Mesothelial cell of epicardium (in vitro differentiated cells): Measurements from ENCODE around the gene GHRL. TPM values are rescaled to one million over a fixed set of nuclear protein-coding genes. Genes with fewer than 3 reads are reported as not detected.

ENCODE experiments used
- DNase-seq, 2 experiments: peaks; one replicate each; pipeline ENCODE4 v3.0.0; 2021; ENCODE audit warnings: low spot score in 2 of 2; ENCODE audit not compliant: unreplicated experiment in 2 of 2
- H3K27ac Mint-ChIP-seq: 2 replicates; pipeline ENCODE4 v1.8.0; 2021; ENCODE audit warnings: mixed read lengths
- H3K27me3 Mint-ChIP-seq: 2 replicates; pipeline ENCODE4 v1.8.0; 2021; ENCODE audit warnings: low read depth, mixed read lengths
- H3K36me3 Mint-ChIP-seq: 2 replicates; pipeline ENCODE4 v1.8.0; 2021; ENCODE audit warnings: mixed read lengths
- H3K4me1 Mint-ChIP-seq: 2 replicates; pipeline ENCODE4 v1.8.0; 2021; ENCODE audit warnings: mixed read lengths
- H3K4me3 Mint-ChIP-seq: 2 replicates; pipeline ENCODE4 v1.8.0; 2021; ENCODE audit warnings: mild to moderate bottlenecking, moderate library complexity, mixed read lengths
- H3K9me3 Mint-ChIP-seq: 2 replicates; pipeline ENCODE4 v1.8.0; 2021; ENCODE audit warnings: mixed read lengths
- CTCF ChIP-seq: fragments of 200-600 bp; sonication (generic); IDR thresholded peaks from one replicate; pipeline ENCODE4 v1.5.0; 2021; ENCODE audit warnings: antibody characterized with exemption; ENCODE audit not compliant: unreplicated experiment
- total RNA-seq: library from RNA; stranded (reverse); gene quantifications from 3 replicates; pipeline ENCODE4 v1.2.1, GENCODE V29; 2021

The GHRL gene
- total RNA-seq, 1 donor from 2014 or later, result 0.96 TPM

GRCh38 chr3:10335190-10335738, 42.5 kb upstream of the GHRL start:
- no peak for DNase-seq
- no peak overlapping the region for H3K27ac Mint-ChIP-seq
- peaks cover 46% of the 10 kb centered on the region for H3K27me3 Mint-ChIP-seq
- TF ChIP-seq CTCF, result no peak
- no peaks in the 10 kb centered on the region for H3K36me3 Mint-ChIP-seq
- H3K9me3 Mint-ChIP-seq, result no peaks in the 10 kb centered on the region
- no peaks in the 10 kb centered on the region for H3K4me1 Mint-ChIP-seq
- no peak overlapping the region for H3K4me3 Mint-ChIP-seq

- DNase-seq, result no peak
- H3K9me3 Mint-ChIP-seq, result no peaks in the 10 kb centered on the region
- no peak overlapping the region for H3K4me3 Mint-ChIP-seq
- no peak for TF ChIP-seq CTCF
- no peak overlapping the region for H3K27ac Mint-ChIP-seq
- H3K4me1 Mint-ChIP-seq, result no peaks in the 10 kb centered on the region
- H3K36me3 Mint-ChIP-seq, result no peaks in the 10 kb centered on the region
- H3K27me3 Mint-ChIP-seq, result peaks cover 54% of the 10 kb centered on the region
Observed at GRCh38 chr3:10334459-10334858, 41.7 kb upstream of the GHRL start.

- no peaks in the 10 kb centered on the region for H3K36me3 Mint-ChIP-seq
- no peaks in the 10 kb centered on the region for H3K9me3 Mint-ChIP-seq
- no peak for DNase-seq
- no peak for TF ChIP-seq CTCF
- no peak overlapping the region for H3K4me3 Mint-ChIP-seq
- peaks cover 58% of the 10 kb centered on the region for H3K27me3 Mint-ChIP-seq
- no peak overlapping the region for H3K27ac Mint-ChIP-seq
- no peaks in the 10 kb centered on the region for H3K4me1 Mint-ChIP-seq
Observed at GRCh38 chr3:10334042-10334441, 41.3 kb upstream of the GHRL start.

GRCh38 chr3:10333349-10333650, 40.6 kb upstream of the GHRL start:
- Mint-ChIP-seq H3K9me3 (no peaks in the 10 kb centered on the region), H3K27ac (no peak overlapping the region), H3K27me3 (peaks cover 65% of the 10 kb centered on the region), H3K4me3 (no peak overlapping the region), H3K4me1 (no peaks in the 10 kb centered on the region), H3K36me3 (no peaks in the 10 kb centered on the region)
- no peak for DNase-seq
- no peak for TF ChIP-seq CTCF

GRCh38 chr3:10332481-10333348, 40.0 kb upstream of the GHRL start:
- H3K4me1 Mint-ChIP-seq, result no peaks in the 10 kb centered on the region
- no peak for TF ChIP-seq CTCF
- no peak for DNase-seq
- no peak overlapping the region for H3K4me3 Mint-ChIP-seq
- no peaks in the 10 kb centered on the region for H3K9me3 Mint-ChIP-seq
- H3K36me3 Mint-ChIP-seq, result no peaks in the 10 kb centered on the region
- H3K27ac Mint-ChIP-seq, result no peak overlapping the region
- H3K27me3 Mint-ChIP-seq, result peaks cover 71% of the 10 kb centered on the region
